Endothelial cell of umbilical vein (primary cell): ENCODE results near the gene DNAL1. TPM values are rescaled to one million over a fixed set of nuclear protein-coding genes. Genes with fewer than 3 reads are reported as not detected.

Experiments
- BruUV-seq: library from RNA; stranded (reverse); fragments of 400-500 nt; replicated peaks from 2 replicates; lab custom pipeline; 2021; lab: Mats Ljungman, UMichigan
- CTCF ChIA-PET: fragments of 300-600, 350-600 bp; sonication (Branson Sonifier 250); formaldehyde crosslinking; loops from one replicate; lab custom pipeline; 2021; ENCODE audit warnings: antibody characterized with exemption, inconsistent platforms; lab: Charles Lee
- POLR2A ChIA-PET: fragments of 300-600, 350-600 bp; sonication (Branson Sonifier 250); formaldehyde crosslinking; loops from one replicate; lab custom pipeline; 2021; ENCODE audit warnings: antibody characterized with exemption, inconsistent platforms; lab: Charles Lee
- DNase-seq: peaks from one replicate; pipeline ENCODE4 v3.0.0-alpha.2; 2011; ENCODE audit warnings: low read depth, low spot score
- FAIRE-seq: peaks from 2 replicates; lab custom pipeline; 2011; peaks lifted over from hg19 to GRCh38; lab: Jason Lieb, UNC
- H2AFZ ChIP-seq: 2 replicates; pipeline ENCODE4 v1.6.0; 2012; ENCODE audit warnings: low read depth, low read length, control low read depth, inconsistent platforms
- H3K27ac ChIP-seq: 2 replicates; pipeline ENCODE4 v1.5.1; 2011; ENCODE audit warnings: low read depth, mild to moderate bottlenecking, control low read depth, low read length, moderate library complexity; ENCODE audit not compliant: insufficient read depth
- H3K27me3 ChIP-seq, 2 experiments: 2 replicates each; pipeline versions ENCODE4 v1.6.0 to v1.6.1; 2011; ENCODE audit warnings: low read length in 2 of 2, mixed read lengths in 1 of 2; ENCODE audit not compliant: control insufficient read depth in 2 of 2, insufficient read depth in 2 of 2
- H3K36me3 ChIP-seq, 2 experiments: 2 replicates in 1 of 2; 3 replicates in 1 of 2; pipeline ENCODE4 v1.5.1; 2011; ENCODE audit warnings: low read length in 2 of 2, mild to moderate bottlenecking in 1 of 2, moderate library complexity in 1 of 2; ENCODE audit not compliant: control insufficient read depth in 2 of 2, insufficient read depth in 2 of 2; ENCODE audit errors: extremely low read depth in 1 of 2
- H3K4me1 ChIP-seq: 3 replicates; pipeline ENCODE4 v1.5.1; 2011; ENCODE audit warnings: mild to moderate bottlenecking, low read length; ENCODE audit not compliant: control insufficient read depth, insufficient read depth; ENCODE audit errors: extremely low read depth
- H3K4me2 ChIP-seq: 2 replicates; pipeline ENCODE4 v1.6.1; 2011; ENCODE audit warnings: low read length, control low read depth, mixed read lengths; ENCODE audit not compliant: insufficient read depth
- H3K4me3 ChIP-seq, 3 experiments: fragments of 200-600 bp in 1 of 3; sonication (generic), shearing (Covaris generic) in 1 of 3; replicated peaks in 1 of 3; 2 replicates each; pipeline ENCODE4 v1.5.1; 2011 to 2016; ENCODE audit warnings: control low read depth in 3 of 3, low read length in 3 of 3, mild to moderate bottlenecking in 2 of 3, inconsistent platforms in 1 of 3, low read depth in 1 of 3, moderate library complexity in 1 of 3; ENCODE audit not compliant: insufficient read depth in 1 of 3
- H3K79me2 ChIP-seq: 2 replicates; pipeline ENCODE4 v1.6.0; 2012; ENCODE audit warnings: low read length, inconsistent platforms; ENCODE audit not compliant: control insufficient read depth, insufficient read depth
- H3K9ac ChIP-seq: replicated peaks from 2 replicates; pipeline ENCODE3; 2011; ENCODE audit warnings: low read length, control low read depth; ENCODE audit not compliant: insufficient read depth; ENCODE audit errors: extremely low read depth
- H3K9me1 ChIP-seq: replicated peaks from 3 replicates; pipeline ENCODE4 v1.6.0; 2011; ENCODE audit warnings: mild to moderate bottlenecking, low read length; ENCODE audit not compliant: control insufficient read depth, insufficient read depth; ENCODE audit errors: extremely low read depth
- H3K9me3 ChIP-seq: replicated peaks from 2 replicates; pipeline ENCODE4 v1.5.1; 2012; ENCODE audit warnings: low read length, inconsistent platforms; ENCODE audit not compliant: control insufficient read depth, insufficient read depth
- H4K20me1 ChIP-seq: replicated peaks from 2 replicates; pipeline ENCODE3; 2011; ENCODE audit warnings: mild to moderate bottlenecking, low read length; ENCODE audit not compliant: control insufficient read depth, insufficient read depth; ENCODE audit errors: extremely low read depth
- FOS ChIP-seq: IDR thresholded peaks from 2 replicates; pipeline ENCODE4 v1.6.1; 2011; ENCODE audit warnings: mild to moderate bottlenecking, low read length, moderate library complexity, borderline replicate concordance; ENCODE audit not compliant: insufficient read depth
- GATA2 ChIP-seq: IDR thresholded peaks from 2 replicates; pipeline ENCODE4 v1.7.0; 2011; ENCODE audit warnings: low read depth, mild to moderate bottlenecking, moderate library complexity, mixed read lengths, low read length; ENCODE audit not compliant: insufficient read length, insufficient read depth
- JUN ChIP-seq: IDR thresholded peaks from 2 replicates; pipeline ENCODE4 v1.6.1; 2011; ENCODE audit warnings: borderline replicate concordance, low read depth; ENCODE audit not compliant: insufficient read length, insufficient read depth
- MAX ChIP-seq: IDR thresholded peaks from 2 replicates; pipeline ENCODE4 v1.6.1; 2011; ENCODE audit not compliant: insufficient read depth, insufficient read length
- MYC ChIP-seq: IDR thresholded peaks from one replicate; pipeline ENCODE4 v1.6.1; 2011; ENCODE audit warnings: mild to moderate bottlenecking, low read depth, low read length
- POLR2A ChIP-seq: IDR thresholded peaks from 2 replicates; pipeline ENCODE4 v1.6.1; 2012; ENCODE audit warnings: low read depth, mild to moderate bottlenecking, control low read depth, low read length
- POLR2AphosphoS5 ChIP-seq: IDR thresholded peaks from 2 replicates; pipeline ENCODE4 v1.6.1; 2012; ENCODE audit warnings: low read depth, mild to moderate bottlenecking, control low read depth, low read length, moderate library complexity; ENCODE audit not compliant: insufficient read depth
- dilution Hi-C: fragments of 300-500 bp; cut with MboI; formaldehyde crosslinking; loops from one replicate; pipeline ENCODE4 v1.15.0; 2019; ENCODE audit warnings: low sequenced_read_pairs; ENCODE audit not compliant: extremely low pct_ligation_motif_present
- intact Hi-C: fragments of 100-400 bp; cut with micrococcal nuclease; formaldehyde crosslinking; loops from one replicate; pipeline ENCODE4 v1.10.0; 2022
- polyA plus RNA-seq, 4 experiments: library from polyadenylated mRNA; depleted of rRNA in 3 of 4; stranded (reverse) in 3 of 4; unstranded in 1 of 4; fragments of >200 nt; gene quantifications; 2 replicates each; pipeline versions ENCODE4 v1.2.1 to v1.2.3, GENCODE V29; 2011 to 2012; ENCODE audit warnings: missing spikeins in 1 of 4
- total RNA-seq: library from RNA; stranded (reverse); gene quantifications from 2 replicates; pipeline ENCODE4 v1.2.3, GENCODE V29; 2021

The DNAL1 gene
- total and polyA plus RNA-seq, 2 donors (not counting 3 experiments of a cell fraction or from before 2014, with no cell fraction given): 2.4 to 15.3 TPM

GRCh38 chr14:73743431-73743931 is 98.7 kb downstream of the DNAL1 start:
- no peaks in the 10 kb centered on the region for H4K20me1 ChIP-seq
- BruUV-seq: no TSS peak

GRCh38 chr14:73744175-73744867 is 99.5 kb downstream of the DNAL1 start:
- FAIRE-seq: peak; percentile 63
- Histone ChIP-seq H3K27ac (peak overlapping the region; percentile 96), H3K9me3 (no peaks in the 10 kb centered on the region), H3K79me2 (peaks cover 95% of the 10 kb centered on the region), H3K4me3 (no peak overlapping the region), H2AFZ (no peak overlapping the region), H3K9me1 (no peaks in the 10 kb centered on the region), H3K9ac (peak overlapping the region; percentile 86), H3K4me2 (peak overlapping the region; percentile 6), H3K4me1 (peaks cover 78% of the 10 kb centered on the region), H3K36me3 (peaks cover under 1 to 5% of the 10 kb centered on the region in 2 experiments), H4K20me1 (no peaks in the 10 kb centered on the region), H3K27me3 (no peaks in the 10 kb centered on the region)
- TF ChIP-seq MYC: no peak
- peak; percentile 3 for TF ChIP-seq POLR2AphosphoS5
- no peak for DNase-seq
- ChIA-PET POLR2A (interaction anchor here (2.4 kb wide), 1 partner anchor 10 kb away, joined by 13 read pairs; no protein-coding TSS in a partner anchor), CTCF (interaction anchor here (1.1 to 8.9 kb wide), 4 partner anchors 9 to 21 kb away, joined by 3 to 91 read pairs (median 86); a partner anchor contains a TSS)
- intact Hi-C loops (loop anchor here (5.0 kb wide), 1 partner anchor 108 kb away; the partner anchor contains the start of gene PTGR2), dilution Hi-C loops (no loop called here)
- no TSS peak for BruUV-seq

More at GRCh38 chr14:73743431-73743931, 98.7 kb downstream of the DNAL1 start:
- TF ChIP-seq MAX: no peak
- peak; percentile 85 for TF ChIP-seq GATA2
- no peak for TF ChIP-seq JUN
- TF ChIP-seq MYC: no peak
- peak; percentile 12 for TF ChIP-seq FOS
- TF ChIP-seq POLR2AphosphoS5: peak; percentile 83
- no peak for TF ChIP-seq POLR2A
- Histone ChIP-seq H3K79me2 (peaks cover 95% of the 10 kb centered on the region), H3K36me3 (peaks cover 5 to 14% of the 10 kb centered on the region in 2 experiments), H3K4me3 (no peak overlapping the region), H3K9ac (peak overlapping the region; percentile 86), H3K4me1 (peaks cover 74% of the 10 kb centered on the region), H3K9me3 (no peaks in the 10 kb centered on the region), H3K9me1 (no peaks in the 10 kb centered on the region), H3K27ac (peak overlapping the region; percentile 96), H3K27me3 (no peaks in the 10 kb centered on the region), H3K4me2 (peak overlapping the region; percentile 6), H2AFZ (no peak overlapping the region)
- FAIRE-seq: peak; percentile 97
- POLR2A ChIA-PET: interaction anchor here (2.4 kb wide), 1 partner anchor 10 kb away, joined by 13 read pairs; no protein-coding TSS in a partner anchor
- peak; percentile 67 for DNase-seq
- dilution Hi-C loops: no loop called here
- CTCF ChIA-PET: interaction anchor here (1.0 to 8.9 kb wide), 6 partner anchors 10 to 82 kb away, joined by 3 to 91 read pairs (median 50); a partner anchor contains a TSS
- intact Hi-C loops: loop anchor here (5.0 kb wide), 1 partner anchor 109 kb away; the partner anchor contains the start of gene PTGR2
